ENCODE results near the gene NTRK3.

- TF ChIP-seq CTCF (conservative IDR thresholded peaks at IDR 0.05) (no peak), EZH2 (IDR thresholded peaks at IDR 0.05; ENCODE audit: low read depth) (no peak)
Measured at GRCh38 chr15:87965304-87965703, 291.2 kb downstream of the NTRK3 start.

Measured in PC-9 (cell line).